NK-92 (cell line): ENCODE results near the gene SNX33.
"Not testable (repeated sequence)": the region's sequence is repeated elsewhere in the genome, so short reads cannot be mapped to it uniquely, and the experiment has no call there.

Experiments used
- DNase-seq: peaks from one replicate; lab custom pipeline; 2025; ENCODE audit not compliant: unreplicated experiment; lab: John Stamatoyannopoulos, UW

The SNX33 gene

GRCh38 chr15:75682181-75683135 lies 34.7 kb downstream of the SNX33 start:
- DNase-seq: no peak

DNA sequence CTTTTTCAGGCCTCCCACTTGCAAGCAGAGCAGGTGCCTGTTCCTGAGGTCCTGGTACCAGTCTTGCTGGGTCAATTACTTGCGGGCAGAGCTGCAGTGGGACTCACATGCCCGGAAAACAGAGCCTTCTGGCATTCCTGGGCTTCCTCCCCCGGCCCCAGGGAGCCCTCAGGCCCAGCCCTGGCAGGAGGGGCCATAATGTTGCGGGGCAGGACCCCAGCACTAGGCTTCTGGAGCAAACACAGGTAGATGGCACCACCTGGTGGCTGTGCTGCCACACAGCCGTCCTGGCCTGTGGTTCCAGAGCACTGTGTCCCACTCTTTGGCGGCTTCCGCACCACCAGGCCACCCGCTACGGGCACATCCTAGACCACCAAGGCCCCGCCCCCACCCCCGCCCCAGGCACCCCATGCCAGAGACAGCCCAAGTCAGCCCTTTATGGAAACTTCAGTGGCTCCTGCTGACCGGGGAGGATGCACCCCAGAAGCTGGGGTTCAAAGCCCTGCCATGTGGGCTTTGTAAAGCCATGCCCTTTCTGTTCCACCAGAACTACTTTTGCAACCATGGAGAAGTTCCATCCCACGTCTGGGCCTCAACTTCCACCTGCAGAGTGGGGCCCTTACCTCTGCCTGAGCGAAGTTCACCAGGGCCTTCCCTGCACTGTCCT lies 36.1 kb downstream of the SNX33 start:
- DNase-seq: not testable (repeated sequence)

DNA sequence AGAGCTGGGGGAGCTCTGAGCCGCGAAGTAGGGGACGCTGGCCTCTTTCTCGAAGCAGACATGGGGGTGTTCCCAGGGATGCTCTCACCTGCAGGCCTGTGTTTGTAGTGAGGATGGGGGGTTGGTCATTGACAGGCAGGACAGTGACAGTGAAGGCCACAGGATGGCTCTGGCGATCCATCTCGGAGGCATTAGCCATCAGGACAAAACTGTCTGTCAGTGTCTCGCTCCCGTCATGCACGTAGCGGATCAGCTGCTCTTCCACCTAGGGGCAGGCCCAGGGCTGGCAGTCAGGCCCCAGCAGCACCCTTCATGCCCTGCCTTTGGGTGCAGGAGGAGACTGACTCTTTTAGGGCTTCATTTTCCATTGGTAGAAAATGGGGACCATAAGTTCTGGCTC lies 36.9 kb downstream of the SNX33 start:
- DNase-seq: no peak

DNA sequence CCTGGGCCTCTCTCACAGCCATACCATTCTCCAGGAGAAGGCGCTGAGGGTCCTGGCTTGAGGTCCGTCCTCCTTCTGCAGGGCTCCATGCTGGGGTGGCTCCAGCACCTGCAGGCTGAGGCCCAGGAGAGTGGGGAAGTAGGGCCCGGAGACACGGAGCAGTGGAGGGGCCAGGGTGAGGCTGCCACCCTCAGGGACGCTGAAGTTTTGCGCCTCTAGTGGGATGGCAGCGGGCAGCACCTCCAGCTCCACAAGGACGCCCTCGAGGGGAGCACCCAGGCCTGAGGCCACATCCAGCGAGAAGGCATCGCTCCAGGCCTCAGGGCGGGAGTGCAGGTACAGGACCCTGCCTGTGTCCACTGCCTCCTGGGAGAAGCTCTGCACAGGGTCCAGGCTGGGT lies 37.5 kb downstream of the SNX33 start:
- DNase-seq: no peak

DNA sequence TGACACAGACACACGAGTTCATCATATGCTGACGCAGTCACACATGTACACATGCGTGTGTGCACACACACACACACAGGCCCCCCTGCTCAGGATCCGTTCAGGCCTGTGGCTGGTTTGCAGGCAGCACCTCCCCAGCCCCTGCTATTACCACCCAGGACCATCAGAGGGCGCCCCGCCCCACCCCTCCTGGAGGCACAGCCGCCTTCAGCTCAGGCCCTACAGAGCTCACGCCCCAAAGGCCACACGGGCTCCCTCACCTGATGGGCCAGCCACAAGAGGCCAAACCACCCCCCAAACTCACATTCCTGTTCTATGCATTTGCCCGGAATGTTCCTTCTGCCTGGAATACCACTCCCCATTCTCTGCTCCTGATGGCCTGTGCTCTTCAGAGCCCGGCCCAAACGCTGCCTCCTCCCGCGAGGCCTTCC lies 38.5 kb downstream of the SNX33 start:
- DNase-seq: not testable (repeated sequence)

DNA sequence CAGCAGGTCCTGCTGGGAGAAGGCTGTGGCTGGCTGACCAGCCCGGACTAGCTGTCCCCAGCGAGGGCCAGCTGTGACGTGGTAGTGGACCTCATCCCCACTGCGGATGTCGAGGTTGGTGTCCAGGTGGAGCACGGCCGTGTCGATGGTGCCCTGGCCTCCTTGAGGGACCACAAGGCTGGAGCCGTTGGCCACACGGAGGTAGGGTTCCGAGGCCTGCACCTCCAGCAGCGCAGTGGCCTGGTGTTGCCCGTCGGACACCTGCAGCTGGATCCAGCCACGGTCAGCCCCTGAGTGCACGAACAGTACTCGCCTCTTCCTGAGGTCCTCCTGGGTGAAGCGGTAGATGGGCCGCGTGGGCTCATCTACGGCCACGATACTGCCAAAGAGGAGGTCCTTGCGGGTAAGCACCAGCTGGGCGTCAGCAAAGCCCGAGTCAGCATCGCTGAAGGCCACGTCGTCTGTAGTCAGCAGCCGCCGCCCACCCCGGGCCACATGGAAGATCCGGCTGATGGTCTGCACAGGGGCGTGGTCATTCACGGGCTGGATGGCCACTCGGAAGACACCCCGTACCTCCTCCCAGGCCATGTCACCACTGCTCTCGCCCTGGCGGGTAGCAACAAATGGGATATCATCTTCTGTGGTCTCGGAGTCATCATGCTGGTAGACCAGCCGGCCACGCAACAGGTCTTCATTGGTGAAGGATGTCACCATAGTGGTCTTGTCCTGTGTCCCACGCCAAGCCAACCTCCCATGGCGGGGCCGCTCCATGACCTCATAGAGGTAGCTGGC lies 40.0 kb downstream of the SNX33 start:
- DNase-seq: no peak

- DNase-seq: no peak
Measured at GRCh38 chr15:75688278-75688557, 40.5 kb downstream of the SNX33 start.

DNA sequence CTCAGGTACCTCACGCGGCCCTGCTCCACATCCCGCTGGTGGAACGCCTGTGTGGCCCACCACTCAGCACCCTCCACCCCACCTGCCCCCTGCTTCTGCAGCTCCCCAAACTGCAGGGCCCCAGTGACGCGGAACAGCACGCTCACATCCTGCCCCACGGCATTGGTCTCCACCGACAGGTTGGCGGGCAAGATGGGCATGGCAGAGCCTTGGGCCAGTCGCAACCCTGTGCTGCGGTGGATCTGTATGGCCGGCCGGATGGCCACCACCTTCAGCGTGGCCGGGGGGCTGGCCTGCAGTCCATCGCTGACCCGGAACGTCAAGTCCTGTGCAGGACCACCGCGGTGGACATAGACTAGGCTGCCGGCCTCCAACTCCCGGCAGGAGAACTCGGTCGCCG lies 41.1 kb downstream of the SNX33 start:
- DNase-seq: no peak

DNA sequence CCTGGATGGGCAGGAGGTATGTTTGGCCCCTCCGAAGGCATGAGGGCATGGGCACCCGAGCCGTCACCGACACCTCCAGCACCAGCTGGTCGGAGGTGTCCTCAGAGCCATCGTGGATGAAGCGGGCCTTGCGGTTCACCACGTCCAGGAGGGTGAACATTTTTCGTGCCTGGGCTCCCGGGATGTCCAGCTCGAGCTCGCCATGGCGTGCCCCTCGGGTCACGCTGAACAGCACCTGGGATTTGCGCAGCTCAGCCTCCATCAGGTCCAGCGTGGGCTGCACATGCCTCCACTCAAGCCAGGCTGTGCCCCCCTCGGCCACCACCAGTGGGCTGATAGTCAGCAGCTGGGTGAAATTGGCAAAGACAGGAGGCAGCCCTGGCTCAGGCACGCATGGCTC lies 41.7 kb downstream of the SNX33 start:
- DNase-seq: not testable (repeated sequence)

DNA sequence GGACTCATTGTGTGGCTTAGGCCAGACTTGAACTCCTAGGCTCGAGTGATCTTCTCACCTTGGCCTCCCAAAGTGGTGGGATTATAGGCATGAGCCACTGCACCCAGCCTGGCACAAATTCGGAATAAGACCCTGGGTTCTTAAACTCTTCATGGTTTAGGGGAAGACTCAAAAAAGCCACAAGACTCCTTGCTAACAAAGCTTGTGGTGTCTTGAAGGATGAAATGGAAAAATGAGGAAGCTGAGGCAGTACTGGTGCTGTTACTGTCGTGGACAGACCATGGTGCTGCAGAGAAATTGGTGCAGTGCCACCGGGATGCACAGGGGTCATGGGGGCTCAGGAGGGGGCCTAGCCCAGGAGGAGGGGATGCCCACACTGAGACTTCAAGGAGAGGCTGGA lies 44.6 kb downstream of the SNX33 start:
- DNase-seq: not testable (repeated sequence)

DNA sequence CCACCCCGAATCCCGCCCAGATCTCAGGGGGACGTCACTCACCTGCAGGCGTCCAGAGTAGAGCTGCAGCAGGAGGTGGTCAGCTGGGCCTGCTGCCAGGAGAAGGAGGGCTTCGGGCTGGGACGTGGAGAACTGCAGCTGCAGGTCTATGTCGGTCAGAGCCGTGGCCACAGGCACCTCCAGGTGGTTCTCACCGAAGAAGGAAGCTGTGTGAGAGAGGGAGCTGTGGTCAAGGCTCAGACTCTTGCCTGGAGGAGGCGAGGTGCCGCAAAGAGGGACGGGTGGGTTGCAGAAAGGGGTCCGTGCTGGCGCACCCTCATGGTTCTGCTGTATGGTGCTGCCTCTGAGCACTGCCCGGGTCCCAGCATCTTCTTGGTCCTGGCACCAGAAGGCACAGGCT lies 45.3 kb downstream of the SNX33 start:
- DNase-seq: not testable (repeated sequence)

DNA sequence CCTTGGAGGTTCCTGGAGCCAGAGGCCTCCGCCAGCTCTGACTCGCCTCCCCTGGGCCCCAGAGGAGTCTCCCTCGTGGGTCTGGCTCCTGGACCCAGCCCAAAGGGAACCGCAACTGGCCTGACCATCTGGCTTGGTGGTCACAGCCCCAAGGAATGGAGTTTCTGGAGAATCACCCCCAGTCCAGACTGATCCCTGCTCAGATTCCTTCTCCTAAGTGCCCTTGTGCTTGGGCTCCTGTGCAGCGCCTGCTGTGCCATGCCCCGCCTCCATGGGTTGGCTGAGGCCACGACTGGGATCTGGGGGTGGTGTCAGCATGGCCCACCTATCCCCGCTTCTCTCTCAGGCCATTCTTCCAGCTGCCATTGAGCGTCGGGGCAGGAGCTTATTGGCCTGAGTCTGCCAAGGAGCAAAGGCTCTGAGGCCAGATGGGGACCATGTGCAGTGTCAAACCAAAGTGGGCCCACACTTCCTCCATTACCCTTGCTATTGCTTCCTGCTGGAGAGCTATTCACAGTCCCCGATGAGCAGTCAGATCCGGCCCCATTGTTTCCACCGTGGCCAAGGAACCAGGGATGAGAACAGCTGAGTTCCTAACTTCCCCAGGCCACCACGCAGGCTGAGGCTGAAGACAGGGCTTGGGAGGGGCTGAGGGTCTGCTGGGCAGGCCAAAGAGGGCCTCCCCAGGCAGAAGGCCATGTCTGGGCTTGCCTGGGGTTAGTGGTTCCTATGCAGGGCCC lies 46.0 kb downstream of the SNX33 start:
- DNase-seq: no peak

DNA sequence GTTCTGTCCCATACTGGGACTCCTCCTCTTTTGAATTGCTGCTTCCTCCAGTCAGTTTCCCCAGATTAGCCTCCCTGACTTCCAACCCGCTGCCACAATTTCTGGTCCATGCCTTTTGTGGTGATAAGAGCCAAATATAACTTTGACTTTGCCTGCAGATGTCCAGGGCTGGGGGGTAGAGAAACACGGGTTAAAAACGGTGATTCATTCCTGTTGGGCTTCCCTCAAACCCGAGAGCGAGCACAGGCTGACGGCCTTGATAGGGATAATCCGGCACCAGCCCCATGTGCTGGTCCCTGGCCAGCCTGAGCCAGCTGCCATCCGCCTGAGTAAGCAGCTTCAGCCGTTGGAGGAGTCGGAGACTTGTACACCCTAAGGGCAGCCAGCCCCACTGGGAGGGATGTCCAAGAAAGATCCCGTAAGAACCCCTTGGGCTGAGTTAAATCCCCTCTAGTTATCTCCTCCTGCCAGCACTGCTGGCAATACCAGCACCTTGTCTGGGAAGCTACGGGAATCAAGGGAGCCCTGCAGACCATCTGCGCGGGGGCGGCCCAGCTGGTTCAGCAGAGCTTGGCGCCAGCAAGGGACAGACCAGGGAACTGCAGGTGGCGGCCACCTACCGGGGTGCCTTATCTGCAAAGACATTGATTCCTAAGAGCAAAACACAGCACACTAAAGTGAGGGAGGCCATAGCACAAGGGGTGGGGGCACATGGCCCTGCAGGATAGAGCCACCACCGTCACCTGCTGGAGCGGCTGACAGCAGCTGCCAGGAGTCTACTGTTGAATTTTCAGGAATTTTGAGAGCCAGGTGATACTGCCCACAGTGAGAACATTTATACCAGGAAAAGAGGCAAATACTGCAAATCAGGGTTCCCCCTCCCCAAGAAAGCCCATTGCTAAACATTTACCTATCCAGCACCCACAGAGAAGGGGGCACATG lies 46.8 kb downstream of the SNX33 start:
- no peak for DNase-seq

DNA sequence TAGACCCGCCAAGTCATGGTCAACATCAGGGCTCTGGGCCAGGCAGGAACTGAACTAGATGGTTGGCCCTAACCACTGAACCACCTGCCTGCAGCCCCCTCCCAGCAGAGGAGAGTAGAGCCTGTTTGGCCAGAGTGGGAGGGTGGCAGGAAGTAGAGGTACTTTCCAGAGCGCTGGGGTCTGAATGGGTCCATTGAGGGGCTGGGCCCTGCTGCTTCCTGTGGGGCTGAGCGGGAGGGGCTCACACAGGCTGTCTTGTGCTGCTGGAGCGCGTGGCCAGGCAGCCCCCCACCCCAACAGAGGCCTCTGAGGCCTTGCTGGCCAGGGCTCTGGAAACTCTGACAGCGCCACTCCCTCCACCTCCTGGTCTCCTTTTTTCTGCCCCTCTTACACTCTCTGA lies 47.5 kb downstream of the SNX33 start:
- DNase-seq: no peak

- no peak for DNase-seq
Measured at GRCh38 chr15:75695634-75696310, 48.1 kb downstream of the SNX33 start.

- DNase-seq: no peak
Measured at GRCh38 chr15:75696311-75696720, 48.6 kb downstream of the SNX33 start.

DNA sequence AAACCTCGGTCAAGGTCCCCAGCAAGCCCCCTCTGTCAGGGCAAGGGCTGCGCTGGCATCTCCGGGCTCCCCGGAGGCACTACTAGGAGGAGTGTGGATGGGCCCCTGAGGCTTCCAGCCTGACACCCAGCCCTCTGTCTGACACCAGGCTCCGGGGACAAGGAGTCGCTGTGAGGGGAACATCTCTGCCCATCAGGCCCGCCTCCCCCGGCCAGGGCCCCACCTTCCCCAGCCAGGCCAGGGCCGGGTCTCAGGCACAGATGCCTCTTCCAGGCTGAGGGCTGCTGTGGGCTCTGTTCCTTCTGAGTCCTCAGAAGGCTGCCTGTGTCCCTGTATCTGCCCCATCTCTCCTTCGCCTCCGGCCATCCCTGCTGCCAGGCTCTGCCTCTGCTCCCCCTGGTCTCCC lies 49.1 kb downstream of the SNX33 start:
- no peak for DNase-seq

GRCh38 chr15:75697523-75697922 lies 49.8 kb downstream of the SNX33 start:
- DNase-seq: no peak
